Pancreas (tissue), 10 donors: ENCODE data around the gene MCEMP1. TPM values are rescaled to one million over a fixed set of nuclear protein-coding genes. Genes with fewer than 3 reads are reported as not detected.

Experiments used
- ATAC-seq, 4 donors: fragments of 200-7000 bp; cut with Tn5 transposase; one replicate each; pipeline versions ENCODE4 v1.8.0 to v1.9.1; 2020; ENCODE audit warnings: mild to moderate bottlenecking in 4 of 4, moderate library complexity in 4 of 4
- DNase-seq, 6 donors: peaks; one replicate each; pipeline ENCODE4 v3.0.0-alpha.2; 2020
- FAIRE-seq: peaks from 2 replicates; lab custom pipeline; 2012; peaks lifted over from hg19 to GRCh38; lab: Jason Lieb, UNC
- H3K27ac ChIP-seq, 4 donors: fragments of 200-600 bp; sonication (generic); 1 replicate in 3 of 4; 2 replicates in 1 of 4; pipeline versions ENCODE4 v1.5.0 to v1.8.0; 2020
- H3K27me3 ChIP-seq, 4 donors: fragments of 200-600 bp; one replicate each; pipeline ENCODE4 v1.8.0; 2021
- H3K36me3 ChIP-seq, 3 donors: fragments of 200-600 bp; sonication (generic) in 1 of 3; one replicate each; pipeline versions ENCODE4 v1.5.0 to v1.8.0; 2020 to 2021
- H3K4me1 ChIP-seq, 3 donors: fragments of 200-600 bp; one replicate each; pipeline ENCODE4 v1.8.0; 2021
- H3K4me3 ChIP-seq, 4 donors: fragments of 200-600 bp; sonication (generic) in 2 of 4; one replicate each; pipeline versions ENCODE4 v1.5.0 to v1.8.0; 2020 to 2021
- H3K9me3 ChIP-seq, 4 donors: fragments of 200-600 bp; one replicate each; pipeline ENCODE4 v1.8.0; 2021
- WGBS, 2 donors: extraction: QIAGEN DNeasy Blood & Tissue Kit; methylation state at CpG; one replicate each; pipeline ENCODE4 v1.1.7; 2013; 5-methylcytosine and 5-hydroxymethylcytosine counted together
- intact Hi-C, 3 donors: fragments of 100-400 bp; cut with DNase I; formaldehyde crosslinking; loops; one replicate each; pipeline versions ENCODE4 v1.11.1 to v1.14.2; 2022
- polyA plus RNA-seq, 2 donors: library from polyadenylated mRNA; stranded (reverse); fragments of 200-250 nt; gene quantifications; one replicate each; pipeline ENCODE4 v1.2.3, GENCODE V29; 2013
- total RNA-seq, 6 donors: library from RNA; stranded (reverse); fragmentation: NEBNext Ultra II Directional in 4 of 6; extraction: Animal tissue kit (Norgen Biotek cat#: 25700) in 4 of 6; gene quantifications; one replicate each; pipeline versions ENCODE4 v1.2.1 to v1.2.4, GENCODE V29; 2021 to 2023
- TF ChIP-seq, protein P1 (sequence below), 4 donors: fragments of 200-600 bp; sonication (generic) in 3 of 4; IDR thresholded peaks; one replicate each; pipeline versions ENCODE4 v1.5.0 to v1.8.0; 2021; ENCODE audit warnings: antibody characterized with exemption in 4 of 4
- donor health status: healthy with polysubstance abuse.
- donor health status: DM: no; HTN: no; CAD: no; lungs with moderate emphysema.
- donor health status: DM: no; HTN: no; CAD: no.
- donor health status: control.
- donor health status: control.
- donor health status: Bipolar disorder and iron deficiency.
- donor health status: DM: yes; HTN: yes; CAD: no.
- donor health status: DM: no; HTN: no; CAD: no.
- donor health status: DM: no; HTN: no; CAD: no.
- donor health status: DM: yes; HTN: yes; CAD: no.

The MCEMP1 gene
- total and polyA plus RNA-seq, 8 donors, result 0.16 to 1.5 (median 0.39) TPM; not detected in 2

DNA sequence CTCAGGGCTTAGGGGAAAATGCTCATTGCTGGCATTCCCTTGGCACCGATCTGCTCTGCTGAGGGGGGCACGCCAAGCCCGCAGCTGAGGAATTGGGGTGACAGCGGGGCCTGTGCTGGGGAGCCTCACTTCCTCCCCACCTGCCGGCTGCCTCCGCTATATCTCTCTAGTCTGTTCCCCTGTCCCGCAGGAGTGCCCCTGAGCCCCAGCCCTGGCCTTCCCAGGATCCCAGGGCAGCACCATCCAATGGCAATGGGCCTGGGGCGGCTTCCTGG is 30.5 kb upstream of the MCEMP1 start:
- H3K9me3 ChIP-seq, result no peaks in the 10 kb centered on the region
- intact Hi-C loops, result no loop called here
- H3K4me1 ChIP-seq, result no peaks in the 10 kb centered on the region
- DNase-seq (peak in 1 of 6 donors; percentile 74), ATAC-seq (no peak), FAIRE-seq (no peak)
- no peak overlapping the region for H3K4me3 ChIP-seq
- TF ChIP-seq, protein P1, sequence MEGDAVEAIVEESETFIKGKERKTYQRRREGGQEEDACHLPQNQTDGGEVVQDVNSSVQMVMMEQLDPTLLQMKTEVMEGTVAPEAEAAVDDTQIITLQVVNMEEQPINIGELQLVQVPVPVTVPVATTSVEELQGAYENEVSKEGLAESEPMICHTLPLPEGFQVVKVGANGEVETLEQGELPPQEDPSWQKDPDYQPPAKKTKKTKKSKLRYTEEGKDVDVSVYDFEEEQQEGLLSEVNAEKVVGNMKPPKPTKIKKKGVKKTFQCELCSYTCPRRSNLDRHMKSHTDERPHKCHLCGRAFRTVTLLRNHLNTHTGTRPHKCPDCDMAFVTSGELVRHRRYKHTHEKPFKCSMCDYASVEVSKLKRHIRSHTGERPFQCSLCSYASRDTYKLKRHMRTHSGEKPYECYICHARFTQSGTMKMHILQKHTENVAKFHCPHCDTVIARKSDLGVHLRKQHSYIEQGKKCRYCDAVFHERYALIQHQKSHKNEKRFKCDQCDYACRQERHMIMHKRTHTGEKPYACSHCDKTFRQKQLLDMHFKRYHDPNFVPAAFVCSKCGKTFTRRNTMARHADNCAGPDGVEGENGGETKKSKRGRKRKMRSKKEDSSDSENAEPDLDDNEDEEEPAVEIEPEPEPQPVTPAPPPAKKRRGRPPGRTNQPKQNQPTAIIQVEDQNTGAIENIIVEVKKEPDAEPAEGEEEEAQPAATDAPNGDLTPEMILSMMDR (IDR thresholded peaks at IDR 0.05), result no peak
- 88 to 90% methylated on average over 8 of the region's 8 CpGs for WGBS, 2 donors
- H3K36me3 ChIP-seq, result no peaks in the 10 kb centered on the region
- no peak overlapping the region for H3K27ac ChIP-seq
- no peaks in the 10 kb centered on the region for H3K27me3 ChIP-seq

DNA sequence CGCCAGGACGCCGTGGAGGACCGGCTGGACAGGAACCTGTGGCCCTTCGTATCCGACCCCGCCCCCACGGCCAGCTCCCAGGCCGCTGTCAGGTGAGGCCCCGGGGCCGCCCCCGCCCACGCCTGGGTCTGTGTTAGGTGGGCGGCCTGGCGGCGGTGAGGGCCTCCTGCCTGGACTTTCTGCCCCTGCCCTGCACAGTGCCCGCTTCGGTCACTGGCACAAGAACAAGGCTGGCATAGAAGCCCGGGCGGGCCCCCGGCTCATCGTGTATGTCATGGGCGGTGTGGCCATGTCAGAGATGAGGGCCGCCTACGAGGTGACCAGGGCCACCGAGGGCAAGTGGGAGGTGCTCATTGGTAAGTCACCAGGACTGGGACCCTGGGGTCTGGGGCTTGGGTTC is 29.7 kb upstream of the MCEMP1 start:
- 92 to 97% methylated on average over 23 to 26 of the region's 26 CpGs for WGBS, 2 donors
- no peaks in the 10 kb centered on the region for H3K36me3 ChIP-seq
- no peaks in the 10 kb centered on the region for H3K27me3 ChIP-seq
- TF ChIP-seq, protein P1 (IDR thresholded peaks at IDR 0.05), result no peak
- peaks cover 0 to 3% (median 0%) of the 10 kb centered on the region in 3 donors for H3K4me1 ChIP-seq
- H3K4me3 ChIP-seq, result no peak overlapping the region
- intact Hi-C loops, result no loop called here
- no peak for FAIRE-seq
- no peaks in the 10 kb centered on the region for H3K9me3 ChIP-seq
- H3K27ac ChIP-seq, result no peak overlapping the region
- peak in 1 of 6 donors; percentile 79 for DNase-seq
- ATAC-seq, result no peak

DNA sequence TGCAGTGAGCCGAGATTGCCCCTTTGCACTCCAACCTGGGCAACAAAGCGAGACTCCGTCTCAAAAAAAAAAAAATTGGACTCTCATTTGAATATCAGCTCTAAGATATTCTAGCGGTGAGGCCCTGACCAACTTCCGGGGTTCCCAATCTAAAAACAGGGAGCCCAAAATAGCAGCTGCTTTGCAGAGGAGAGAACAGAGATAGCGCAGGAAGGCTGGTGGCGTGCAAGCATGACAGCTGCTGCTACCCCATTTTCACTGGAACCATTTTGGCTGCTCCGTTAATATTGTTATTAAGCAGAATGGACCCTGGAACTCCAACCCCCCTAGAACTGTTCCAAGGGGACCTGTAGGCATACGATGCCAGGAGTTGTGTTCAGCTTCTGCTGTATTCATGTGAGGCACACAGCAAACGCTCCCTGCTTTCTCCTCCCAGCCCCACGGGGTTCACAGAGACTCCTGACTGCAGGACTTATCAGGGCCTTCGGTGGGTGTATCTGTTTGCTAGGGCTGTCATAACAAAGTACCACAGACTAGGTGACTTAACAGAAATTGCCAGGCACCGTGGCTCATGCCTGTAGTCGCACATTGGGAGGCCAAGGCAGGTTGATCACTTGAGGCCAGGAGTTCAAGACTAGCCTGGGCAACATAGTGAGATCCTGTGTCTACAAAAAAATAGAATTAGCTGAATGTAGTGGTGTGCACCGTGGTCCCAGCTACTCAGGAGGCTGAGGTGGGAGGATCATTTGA is 28.4 kb upstream of the MCEMP1 start:
- FAIRE-seq (no peak), ATAC-seq (no peak), DNase-seq (no peak)
- Histone ChIP-seq H3K9me3 (no peaks in the 10 kb centered on the region), H3K27me3 (no peaks in the 10 kb centered on the region), H3K36me3 (no peaks in the 10 kb centered on the region), H3K4me1 (peaks cover 0 to 3% (median 0%) of the 10 kb centered on the region in 3 donors), H3K27ac (no peak overlapping the region), H3K4me3 (no peak overlapping the region)
- intact Hi-C loops, result no loop called here
- TF ChIP-seq, protein P1 (IDR thresholded peaks at IDR 0.05), result no peak
- WGBS, 2 donors, result 77 to 80% methylated on average over 15 of the region's 15 CpGs

DNA sequence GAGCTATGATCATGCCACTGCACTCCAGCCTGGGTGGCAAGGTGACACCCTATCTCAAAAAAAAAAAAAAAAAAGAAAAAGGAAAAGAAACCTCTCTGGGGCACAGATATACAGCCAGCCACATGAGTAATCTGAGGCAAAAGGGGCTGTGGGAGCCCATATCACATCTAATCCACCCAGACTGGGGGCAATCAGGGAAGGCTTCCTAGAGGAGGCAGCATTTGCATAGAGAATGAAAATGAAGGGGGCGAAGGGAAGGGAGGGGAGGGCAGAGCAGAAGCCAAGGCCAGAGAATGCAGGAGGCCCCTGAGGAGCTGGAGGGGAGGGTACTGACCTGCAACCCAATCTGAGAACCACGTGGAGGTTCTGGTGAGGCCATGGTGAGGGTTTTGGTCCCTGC is 26.7 kb upstream of the MCEMP1 start:
- no peak for DNase-seq

More for the DNA sequence above, 26.7 kb upstream of the MCEMP1 start:
- intact Hi-C loops, result no loop called here
- ATAC-seq (no peak), FAIRE-seq (no peak)
- H3K27ac ChIP-seq, result no peak overlapping the region
- TF ChIP-seq, protein P1 (IDR thresholded peaks at IDR 0.05), result no peak
- H3K4me3 ChIP-seq, result no peak overlapping the region
- H3K4me1 ChIP-seq, result peaks cover 0 to 3% (median 0%) of the 10 kb centered on the region in 3 donors
- no peaks in the 10 kb centered on the region for H3K36me3 ChIP-seq
- 56 to 57% methylated on average over 2 of the region's 2 CpGs for WGBS, 2 donors
- H3K27me3 ChIP-seq, result no peaks in the 10 kb centered on the region
- no peaks in the 10 kb centered on the region for H3K9me3 ChIP-seq
